ENCODE data around the gene CALML6. TPM values are rescaled to one million over a fixed set of nuclear protein-coding genes. Genes with fewer than 3 reads are reported as not detected.

CALML6 gene
- total RNA-seq, 4 donors from 2014 or later, result 0.57 TPM; not detected in 3

- Histone ChIP-seq H3K27ac (no peak overlapping the region), H3K4me3 (no peak overlapping the region), H3K9me3 (no peaks in the 10 kb centered on the region), H3K36me3 (no peaks in the 10 kb centered on the region), H3K4me1 (peaks cover 8 to 26% (median 9%) of the 10 kb centered on the region in 3 donors), H3K27me3 (peaks cover 0 to 66% (median 0%) of the 10 kb centered on the region in 4 donors)
- no peak for DNase-seq
- TF ChIP-seq CTCF (IDR thresholded peaks at IDR 0.05) (no peak), POLR2A (IDR thresholded peaks at IDR 0.05) (no peak)
- WGBS, 2 donors, result 91 to 92% methylated on average over 16 to 22 of the region's 29 CpGs
- intact Hi-C loops (cut with DNase I), result no loop called here
Measured at GRCh38 chr1:1945782-1946393, 30.8 kb downstream of the CALML6 start.

- 63% methylated on average over 1 of the region's 11 CpGs; no CpG with 5 or more reads in 1 of the 2 donors for WGBS, 2 donors
- Histone ChIP-seq H3K9me3 (no peaks in the 10 kb centered on the region), H3K36me3 (no peaks in the 10 kb centered on the region), H3K4me3 (no peak overlapping the region), H3K27me3 (peaks cover 0 to 60% (median 0%) of the 10 kb centered on the region in 4 donors), H3K27ac (no peak overlapping the region), H3K4me1 (peaks cover 8 to 26% (median 9%) of the 10 kb centered on the region in 3 donors)
- intact Hi-C loops (cut with DNase I), result no loop called here
- DNase-seq, result no peak
- TF ChIP-seq CTCF (IDR thresholded peaks at IDR 0.05) (no peak), POLR2A (IDR thresholded peaks at IDR 0.05) (no peak)
Measured at GRCh38 chr1:1946540-1946939, 31.5 kb downstream of the CALML6 start.

GRCh38 chr1:1947493-1947892, 32.4 kb downstream of the CALML6 start:
- 47 to 53% methylated on average over 3 to 5 of the region's 14 CpGs for WGBS, 2 donors
- intact Hi-C loops (cut with DNase I), result no loop called here
- DNase-seq, result no peak
- no peaks in the 10 kb centered on the region for H3K9me3 ChIP-seq
- no peak for TF ChIP-seq CTCF (IDR thresholded peaks at IDR 0.05)
- no peak for TF ChIP-seq POLR2A (IDR thresholded peaks at IDR 0.05)
- H3K36me3 ChIP-seq, result no peaks in the 10 kb centered on the region
- H3K27ac ChIP-seq, result no peak overlapping the region
- no peak overlapping the region for H3K4me3 ChIP-seq
- H3K27me3 ChIP-seq, result peaks cover 0 to 51% (median 0%) of the 10 kb centered on the region in 4 donors
- H3K4me1 ChIP-seq, result peaks cover 8 to 25% (median 9%) of the 10 kb centered on the region in 3 donors

GRCh38 chr1:1948783-1949182, 33.7 kb downstream of the CALML6 start:
- H3K9me3 ChIP-seq, result no peaks in the 10 kb centered on the region
- no peak overlapping the region for H3K4me3 ChIP-seq
- peaks cover 0 to 43% (median 0%) of the 10 kb centered on the region in 4 donors for H3K27me3 ChIP-seq
- WGBS, 2 donors, result 44% methylated on average over 1 of the region's 1 CpG; no CpG with 5 or more reads in 1 of the 2 donors
- no peak overlapping the region for H3K27ac ChIP-seq
- TF ChIP-seq CTCF (IDR thresholded peaks at IDR 0.05) (no peak), POLR2A (IDR thresholded peaks at IDR 0.05) (no peak)
- DNase-seq, result no peak
- peaks cover 3 to 12% (median 6%) of the 10 kb centered on the region in 3 donors for H3K4me1 ChIP-seq
- intact Hi-C loops (cut with DNase I), result no loop called here
- H3K36me3 ChIP-seq, result no peaks in the 10 kb centered on the region

GRCh38 chr1:1950940-1951339, 35.9 kb downstream of the CALML6 start:
- peaks cover 0 to 6% (median 0%) of the 10 kb centered on the region in 3 donors for H3K4me1 ChIP-seq
- intact Hi-C loops (cut with DNase I), result no loop called here
- no peak overlapping the region for H3K4me3 ChIP-seq
- TF ChIP-seq POLR2A (IDR thresholded peaks at IDR 0.05), result no peak
- TF ChIP-seq CTCF (IDR thresholded peaks at IDR 0.05), result no peak
- H3K36me3 ChIP-seq, result no peaks in the 10 kb centered on the region
- 68 to 78% methylated on average over 5 of the region's 5 CpGs for WGBS, 2 donors
- H3K27me3 ChIP-seq, result peaks cover 0 to 25% (median 0%) of the 10 kb centered on the region in 4 donors
- no peak for DNase-seq
- H3K27ac ChIP-seq, result no peak overlapping the region
- H3K9me3 ChIP-seq, result no peaks in the 10 kb centered on the region
